Measurements from ENCODE around the gene CLEC16A.

CLEC16A gene

DNA sequence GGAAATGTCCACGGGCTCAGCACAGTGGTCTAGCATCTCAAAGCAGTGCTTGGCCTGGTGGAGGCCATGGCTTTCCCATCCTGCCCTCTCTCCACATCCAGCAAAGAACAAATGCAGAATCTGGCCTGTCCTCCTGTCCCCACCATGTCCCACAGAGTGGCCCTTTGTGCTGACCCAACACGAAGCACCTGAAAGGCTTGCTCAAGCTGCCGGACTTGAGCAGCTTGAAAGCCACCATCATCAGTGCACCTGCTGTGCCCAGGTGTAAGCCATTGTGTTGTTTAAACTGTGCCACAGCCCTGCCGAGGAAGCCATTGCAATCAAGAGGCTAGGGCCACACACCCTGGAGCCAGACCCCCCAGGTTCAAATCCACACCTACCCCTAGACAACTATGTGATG lies 196.1 kb downstream of the CLEC16A start:
- Histone ChIP-seq H3K9me2 (replicated peaks; ENCODE audit: control insufficient read depth, low read length) (no peaks in the 10 kb centered on the region), H3K36me3 (ENCODE audit: control insufficient read depth, low read length) (no peaks in the 10 kb centered on the region; the same call in 1 of the 2 replicates), H3K4me3 (ENCODE audit: low read length) (no peak overlapping the region), H3K27ac (ENCODE audit: low read depth, low read length) (no peak overlapping the region), H3K9me3 (ENCODE audit: control insufficient read depth, insufficient read depth, low read length) (no peaks in the 10 kb centered on the region), H3K4me2 (ENCODE audit: low read length) (no peak overlapping the region), H3K27me3 (ENCODE audit: control insufficient read depth, low read length) (no peaks in the 10 kb centered on the region), H3K79me2 (ENCODE audit: control insufficient read depth, low read length) (no peaks in the 10 kb centered on the region), H3K4me1 (ENCODE audit: control insufficient read depth, low read length) (peaks cover 13% of the 10 kb centered on the region), H3F3A (ENCODE audit: control insufficient read depth, insufficient read depth) (no peaks in the 10 kb centered on the region; the same call in 1 of the 2 replicates), H4K20me1 (ENCODE audit: control insufficient read depth, insufficient read depth, low read depth, low read length) (no peaks in the 10 kb centered on the region)
- TF ChIP-seq, protein P1, sequence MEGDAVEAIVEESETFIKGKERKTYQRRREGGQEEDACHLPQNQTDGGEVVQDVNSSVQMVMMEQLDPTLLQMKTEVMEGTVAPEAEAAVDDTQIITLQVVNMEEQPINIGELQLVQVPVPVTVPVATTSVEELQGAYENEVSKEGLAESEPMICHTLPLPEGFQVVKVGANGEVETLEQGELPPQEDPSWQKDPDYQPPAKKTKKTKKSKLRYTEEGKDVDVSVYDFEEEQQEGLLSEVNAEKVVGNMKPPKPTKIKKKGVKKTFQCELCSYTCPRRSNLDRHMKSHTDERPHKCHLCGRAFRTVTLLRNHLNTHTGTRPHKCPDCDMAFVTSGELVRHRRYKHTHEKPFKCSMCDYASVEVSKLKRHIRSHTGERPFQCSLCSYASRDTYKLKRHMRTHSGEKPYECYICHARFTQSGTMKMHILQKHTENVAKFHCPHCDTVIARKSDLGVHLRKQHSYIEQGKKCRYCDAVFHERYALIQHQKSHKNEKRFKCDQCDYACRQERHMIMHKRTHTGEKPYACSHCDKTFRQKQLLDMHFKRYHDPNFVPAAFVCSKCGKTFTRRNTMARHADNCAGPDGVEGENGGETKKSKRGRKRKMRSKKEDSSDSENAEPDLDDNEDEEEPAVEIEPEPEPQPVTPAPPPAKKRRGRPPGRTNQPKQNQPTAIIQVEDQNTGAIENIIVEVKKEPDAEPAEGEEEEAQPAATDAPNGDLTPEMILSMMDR (IDR thresholded peaks at IDR 0.05; ENCODE audit: low read depth, low read length, poor library complexity, severe bottlenecking): no peak
- no peak for TF ChIP-seq EZH2phosphoT487 (IDR thresholded peaks at IDR 0.05; ENCODE audit: borderline replicate concordance, low read length)

DNA sequence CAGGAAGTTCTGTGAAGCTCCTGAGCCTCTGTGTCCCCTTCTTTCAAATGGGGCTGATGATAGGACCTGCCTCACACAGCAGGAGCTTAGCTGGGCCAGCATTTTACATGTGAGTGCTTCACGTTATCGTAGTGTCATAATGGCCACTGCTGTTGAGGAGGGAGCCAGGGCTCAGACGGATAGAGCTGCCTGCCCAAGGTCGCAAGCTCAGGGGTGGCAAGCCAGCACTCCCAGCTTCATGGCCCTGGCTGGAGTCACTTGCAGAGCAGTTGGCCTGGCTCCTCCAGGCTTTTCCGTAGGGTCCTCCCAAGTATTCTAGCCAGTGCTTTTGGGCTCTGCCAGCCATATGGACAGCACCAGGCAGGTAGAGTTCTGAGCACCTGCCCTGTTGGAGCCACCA lies 196.5 kb downstream of the CLEC16A start:
- H3K36me3 ChIP-seq (ENCODE audit: control insufficient read depth, low read length): no peaks in the 10 kb centered on the region; the same call in 1 of the 2 replicates
- H3F3A ChIP-seq (ENCODE audit: control insufficient read depth, insufficient read depth): no peaks in the 10 kb centered on the region; the same call in 1 of the 2 replicates
- no peak overlapping the region for H3K27ac ChIP-seq (ENCODE audit: low read depth, low read length)
- H3K79me2 ChIP-seq (ENCODE audit: control insufficient read depth, low read length): no peaks in the 10 kb centered on the region
- H3K9me3 ChIP-seq (ENCODE audit: control insufficient read depth, insufficient read depth, low read length): no peaks in the 10 kb centered on the region
- H4K20me1 ChIP-seq (ENCODE audit: control insufficient read depth, insufficient read depth, low read depth, low read length): no peaks in the 10 kb centered on the region
- TF ChIP-seq, protein P1 (IDR thresholded peaks at IDR 0.05; ENCODE audit: low read depth, low read length, poor library complexity, severe bottlenecking): no peak
- no peak for TF ChIP-seq EZH2phosphoT487 (IDR thresholded peaks at IDR 0.05; ENCODE audit: borderline replicate concordance, low read length)
- H3K9me2 ChIP-seq (replicated peaks; ENCODE audit: control insufficient read depth, low read length): no peaks in the 10 kb centered on the region
- no peaks in the 10 kb centered on the region for H3K27me3 ChIP-seq (ENCODE audit: control insufficient read depth, low read length)
- peaks cover 13% of the 10 kb centered on the region for H3K4me1 ChIP-seq (ENCODE audit: control insufficient read depth, low read length)
- H3K4me2 ChIP-seq (ENCODE audit: low read length): no peak overlapping the region
- no peak overlapping the region for H3K4me3 ChIP-seq (ENCODE audit: low read length)

DNA sequence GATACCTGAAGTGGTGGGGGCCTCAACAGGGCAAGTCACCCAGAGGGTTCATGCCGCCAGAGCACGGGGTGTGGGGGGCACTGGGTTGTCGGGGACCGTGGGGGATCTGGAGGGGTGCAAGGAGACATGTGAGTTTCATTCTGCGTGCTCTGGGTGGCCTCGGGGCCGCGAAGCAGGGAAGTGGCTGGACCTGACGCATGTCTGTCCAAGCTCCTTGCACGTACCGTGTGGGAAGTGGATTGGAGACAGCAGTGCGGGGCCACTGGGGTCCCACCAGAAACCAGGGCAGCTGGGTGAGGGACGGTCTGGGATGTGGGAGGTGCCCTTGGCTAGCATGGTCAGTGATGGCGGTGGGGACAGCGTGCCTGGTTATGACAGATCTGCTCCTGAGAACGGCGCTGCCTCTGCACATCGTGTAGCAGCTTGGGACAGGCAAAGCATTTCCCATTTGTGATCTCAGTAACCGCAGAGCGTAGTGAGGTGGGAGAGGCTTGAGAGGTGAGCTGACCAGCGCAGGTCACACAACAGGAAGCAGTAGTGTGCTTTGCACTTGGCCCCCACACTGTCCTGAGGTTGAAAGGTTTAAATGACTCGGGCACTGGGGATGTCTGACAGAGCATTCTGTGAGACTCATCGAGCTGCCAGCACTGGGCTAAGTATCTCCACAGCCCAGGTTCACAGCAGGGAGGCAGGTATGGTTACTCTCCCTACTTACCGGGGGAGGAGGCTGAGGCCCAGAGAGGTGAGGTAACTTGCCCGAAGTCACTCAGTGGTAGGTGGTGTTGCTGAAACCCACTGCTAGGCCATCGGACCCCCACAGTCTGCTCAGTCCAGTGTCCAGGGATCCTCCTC lies 197.3 kb downstream of the CLEC16A start:
- Histone ChIP-seq H3K4me1 (ENCODE audit: control insufficient read depth, low read length) (peaks cover 13% of the 10 kb centered on the region), H3K4me3 (ENCODE audit: low read length) (no peak overlapping the region), H3K9me3 (ENCODE audit: control insufficient read depth, insufficient read depth, low read length) (no peaks in the 10 kb centered on the region), H3K27me3 (ENCODE audit: control insufficient read depth, low read length) (no peaks in the 10 kb centered on the region), H3K27ac (ENCODE audit: low read depth, low read length) (no peak overlapping the region), H3K36me3 (ENCODE audit: control insufficient read depth, low read length) (no peaks in the 10 kb centered on the region), H4K20me1 (ENCODE audit: control insufficient read depth, insufficient read depth, low read depth, low read length) (no peaks in the 10 kb centered on the region), H3K79me2 (ENCODE audit: control insufficient read depth, low read length) (no peaks in the 10 kb centered on the region), H3F3A (ENCODE audit: control insufficient read depth, insufficient read depth) (no peaks in the 10 kb centered on the region; the same call in 1 of the 2 replicates), H3K4me2 (ENCODE audit: low read length) (no peak overlapping the region), H3K9me2 (replicated peaks; ENCODE audit: control insufficient read depth, low read length) (no peaks in the 10 kb centered on the region)
- TF ChIP-seq, protein P1 (IDR thresholded peaks at IDR 0.05; ENCODE audit: low read depth, low read length, poor library complexity, severe bottlenecking): no peak
- no peak for TF ChIP-seq EZH2phosphoT487 (IDR thresholded peaks at IDR 0.05; ENCODE audit: borderline replicate concordance, low read length)
